ENCODE results near the gene RCAN2.

RCAN2 gene

DNA sequence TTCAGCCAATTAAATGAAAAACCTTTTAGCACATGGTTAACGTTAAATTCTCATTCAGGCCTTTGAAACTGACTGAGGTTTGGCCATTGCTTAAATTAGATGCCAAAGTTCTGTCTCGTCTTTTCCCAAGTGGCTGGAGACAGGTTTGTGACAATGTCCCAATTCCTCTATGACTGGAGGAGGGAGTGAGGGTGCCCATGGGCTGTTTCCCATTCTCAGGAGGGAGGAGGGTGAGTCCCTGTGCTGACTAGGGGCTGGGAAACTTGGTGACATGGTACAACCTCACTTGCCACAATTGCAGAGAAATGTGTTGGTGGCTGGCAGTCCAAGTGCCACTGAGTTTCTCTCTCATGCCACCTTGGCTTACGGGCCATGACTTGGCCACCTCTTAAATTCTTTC, 256.5 kb downstream of the RCAN2 start:
- TF ChIP-seq FOXP2 (optimal IDR thresholded peaks at IDR 0.05; ENCODE audit: borderline replicate concordance, extremely low read depth, extremely low read length, insufficient read depth) (no peak), TAF1 (IDR thresholded peaks at IDR 0.05; ENCODE audit: borderline replicate concordance, insufficient read depth, low read length) (no peak), POLR2AphosphoS5 (IDR thresholded peaks at IDR 0.05; ENCODE audit: low read depth, low read length) (no peak), REST (IDR thresholded peaks at IDR 0.05; ENCODE audit: insufficient read depth in 1 of 2, low read depth in 2 of 2, low read length in 2 of 2) (no peak), SIN3A (IDR thresholded peaks at IDR 0.05; ENCODE audit: borderline replicate concordance, insufficient read depth, low read length) (no peak)

DNA sequence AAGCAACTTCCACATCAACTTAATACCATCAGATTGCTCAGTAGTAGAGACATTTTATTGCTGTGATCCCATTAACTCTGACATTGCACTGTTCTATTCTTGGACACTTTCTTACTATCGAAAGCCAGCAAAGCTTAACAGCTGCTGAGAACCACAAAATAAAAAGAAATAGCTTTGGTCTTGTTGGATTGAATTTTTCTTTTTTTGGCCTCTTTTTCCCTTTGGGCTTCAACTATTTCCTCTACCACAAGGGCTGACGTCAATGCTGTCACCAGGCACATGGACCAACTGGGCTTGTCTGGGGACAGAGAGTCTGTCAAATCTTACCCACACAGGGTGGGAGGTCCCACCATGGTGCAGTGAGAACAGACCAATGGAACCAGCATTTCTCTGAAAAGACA, 257.1 kb downstream of the RCAN2 start:
- TF ChIP-seq SIN3A (IDR thresholded peaks at IDR 0.05; ENCODE audit: borderline replicate concordance, insufficient read depth, low read length), result no peak
- TF ChIP-seq REST (IDR thresholded peaks at IDR 0.05; ENCODE audit: insufficient read depth in 1 of 2, low read depth in 2 of 2, low read length in 2 of 2), result no peak
- TF ChIP-seq FOXP2 (optimal IDR thresholded peaks at IDR 0.05; ENCODE audit: borderline replicate concordance, extremely low read depth, extremely low read length, insufficient read depth), result no peak
- TF ChIP-seq TAF1 (IDR thresholded peaks at IDR 0.05; ENCODE audit: borderline replicate concordance, insufficient read depth, low read length), result no peak
- TF ChIP-seq POLR2AphosphoS5 (IDR thresholded peaks at IDR 0.05; ENCODE audit: low read depth, low read length), result no peak

- TF ChIP-seq TAF1 (IDR thresholded peaks at IDR 0.05; ENCODE audit: borderline replicate concordance, insufficient read depth, low read length), result no peak
- no peak for TF ChIP-seq POLR2AphosphoS5 (IDR thresholded peaks at IDR 0.05; ENCODE audit: low read depth, low read length)
- no peak for TF ChIP-seq FOXP2 (optimal IDR thresholded peaks at IDR 0.05; ENCODE audit: borderline replicate concordance, extremely low read depth, extremely low read length, insufficient read depth)
- TF ChIP-seq SIN3A (IDR thresholded peaks at IDR 0.05; ENCODE audit: borderline replicate concordance, insufficient read depth, low read length), result no peak
- no peak for TF ChIP-seq REST (IDR thresholded peaks at IDR 0.05; ENCODE audit: insufficient read depth in 1 of 2, low read depth in 2 of 2, low read length in 2 of 2)
Measured at GRCh38 chr6:46233129-46233528, 258.1 kb downstream of the RCAN2 start.

DNA sequence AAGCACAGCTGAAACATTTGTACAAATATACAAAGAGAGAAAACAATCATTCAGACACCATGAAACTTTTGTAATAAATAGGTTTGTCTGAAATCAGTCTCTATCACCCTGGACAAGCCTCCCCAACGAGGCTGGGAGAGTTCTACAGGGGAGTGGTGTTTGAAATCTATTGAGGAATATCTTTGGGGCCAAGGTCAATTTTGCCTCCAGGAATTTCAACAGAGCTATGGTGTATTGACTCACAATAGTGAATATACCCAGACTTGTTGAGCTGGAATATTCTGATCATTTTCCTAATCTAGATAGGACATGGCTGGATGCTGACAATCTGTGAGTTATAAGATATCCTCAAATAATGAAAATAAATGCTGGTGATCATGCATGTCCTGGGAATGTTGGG, 269.0 kb downstream of the RCAN2 start:
- no peak for TF ChIP-seq SIN3A (IDR thresholded peaks at IDR 0.05; ENCODE audit: borderline replicate concordance, insufficient read depth, low read length)
- no peak for TF ChIP-seq POLR2AphosphoS5 (IDR thresholded peaks at IDR 0.05; ENCODE audit: low read depth, low read length)
- no peak for TF ChIP-seq FOXP2 (optimal IDR thresholded peaks at IDR 0.05; ENCODE audit: borderline replicate concordance, extremely low read depth, extremely low read length, insufficient read depth)
- TF ChIP-seq TAF1 (IDR thresholded peaks at IDR 0.05; ENCODE audit: borderline replicate concordance, insufficient read depth, low read length), result no peak
- TF ChIP-seq REST (IDR thresholded peaks at IDR 0.05; ENCODE audit: insufficient read depth in 1 of 2, low read depth in 2 of 2, low read length in 2 of 2), result no peak

Measured in PFSK-1 (cell line).